ENCODE results near the gene MGLL. TPM values are rescaled to one million over a fixed set of nuclear protein-coding genes. Genes with fewer than 3 reads are reported as not detected.
A peak's percentile ranks its signal among the peaks of the same experiment; 100 is the strongest.

Gene MGLL
- total and polyA plus RNA-seq, 2 experiments from 2014 or later: 58.7 to 184 TPM

DNA sequence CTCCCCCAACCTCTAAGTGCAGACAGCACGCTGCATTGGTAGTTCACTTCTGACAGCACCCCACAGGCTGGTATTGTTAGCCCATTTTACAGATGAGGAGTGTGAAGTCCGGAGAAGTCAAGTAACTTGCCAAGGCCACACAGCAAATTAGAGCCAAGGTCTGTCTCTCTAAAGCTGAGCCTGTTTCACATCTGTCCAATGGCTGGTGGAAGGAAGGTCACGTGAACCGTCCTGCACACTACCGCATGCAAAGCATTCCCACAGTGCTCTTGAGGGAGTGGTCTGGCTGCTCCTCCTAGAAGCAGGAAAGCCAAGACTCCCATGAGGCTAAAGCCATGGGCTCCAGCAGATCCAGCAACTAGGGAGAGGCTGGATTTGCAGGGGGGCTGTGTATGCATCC is 50.0 kb downstream of the MGLL start:
- no peak overlapping the region for H2AFZ ChIP-seq
- in situ Hi-C loops (cut with MboI): no loop called here
- no peak overlapping the region for H3K9ac ChIP-seq
- H3K4me2 ChIP-seq (ENCODE audit: unreplicated experiment): no peak overlapping the region
- peaks cover 45% of the 10 kb centered on the region for H3K4me1 ChIP-seq (ENCODE audit: insufficient read depth)
- TF ChIP-seq EZH2 (IDR thresholded peaks at IDR 0.05; ENCODE audit: insufficient read depth, poor library complexity, severe bottlenecking) (no peak), EZH2phosphoT487 (IDR thresholded peaks at IDR 0.05; ENCODE audit: insufficient read depth, low read depth) (no peak)
- no peaks in the 10 kb centered on the region for H3K27me3 ChIP-seq (replicated peaks; ENCODE audit: insufficient read depth)
- no peak overlapping the region for H3K4me3 ChIP-seq
- H3F3A ChIP-seq (ENCODE audit: insufficient read depth): peaks cover 40% of the 10 kb centered on the region
- WGBS, 2 experiments (ENCODE audit: low coverage in 1 of 2, low lambda C conversion rate in 2 of 2, missing lambda C conversion rate in 2 of 2): 97 to 98% methylated on average over 5 of the region's 5 CpGs
- no peaks in the 10 kb centered on the region for H4K20me1 ChIP-seq (ENCODE audit: insufficient read depth)
- peaks cover 5% of the 10 kb centered on the region; the same call in 1 of the 2 replicates for H3K36me3 ChIP-seq (ENCODE audit: low read depth)
- no peak for DNase-seq
- no peaks in the 10 kb centered on the region for H3K9me2 ChIP-seq (ENCODE audit: insufficient read depth)
- peaks cover 75% of the 10 kb centered on the region for H3K79me2 ChIP-seq (ENCODE audit: insufficient read depth)
- no peak overlapping the region for H3K27ac ChIP-seq
- H3K9me3 ChIP-seq (ENCODE audit: low read depth): no peaks in the 10 kb centered on the region

- TF ChIP-seq EZH2phosphoT487 (IDR thresholded peaks at IDR 0.05; ENCODE audit: insufficient read depth, low read depth) (no peak), EZH2 (IDR thresholded peaks at IDR 0.05; ENCODE audit: insufficient read depth, poor library complexity, severe bottlenecking) (no peak)
- WGBS, 2 experiments (ENCODE audit: low coverage in 1 of 2, low lambda C conversion rate in 2 of 2, missing lambda C conversion rate in 2 of 2): 95 to 97% methylated on average over 7 of the region's 7 CpGs
- 0 out of 2 replicates have a peak, but pooled peaks cover 5% of the 10 kb centered on the region for H3K36me3 ChIP-seq (ENCODE audit: low read depth)
- peaks cover 43% of the 10 kb centered on the region for H3F3A ChIP-seq (ENCODE audit: insufficient read depth)
- DNase-seq: no peak
- H3K4me3 ChIP-seq: no peak overlapping the region
- no peaks in the 10 kb centered on the region for H3K9me2 ChIP-seq (ENCODE audit: insufficient read depth)
- peaks cover 75% of the 10 kb centered on the region for H3K79me2 ChIP-seq (ENCODE audit: insufficient read depth)
- no peaks in the 10 kb centered on the region for H4K20me1 ChIP-seq (ENCODE audit: insufficient read depth)
- no peaks in the 10 kb centered on the region for H3K27me3 ChIP-seq (replicated peaks; ENCODE audit: insufficient read depth)
- in situ Hi-C loops (cut with MboI): no loop called here
- H2AFZ ChIP-seq: no peak overlapping the region
- H3K9ac ChIP-seq: no peak overlapping the region
- no peaks in the 10 kb centered on the region for H3K9me3 ChIP-seq (ENCODE audit: low read depth)
- H3K27ac ChIP-seq: no peak overlapping the region
- H3K4me2 ChIP-seq (ENCODE audit: unreplicated experiment): no peak overlapping the region
- peaks cover 45% of the 10 kb centered on the region for H3K4me1 ChIP-seq (ENCODE audit: insufficient read depth)
Observed at GRCh38 chr3:127771746-127772145, 50.6 kb downstream of the MGLL start.

GRCh38 chr3:127770671-127771355 is 51.5 kb downstream of the MGLL start:
- Histone ChIP-seq H3F3A (ENCODE audit: insufficient read depth) (peaks cover 44% of the 10 kb centered on the region), H3K79me2 (ENCODE audit: insufficient read depth) (peaks cover 75% of the 10 kb centered on the region)
- no peak for TF ChIP-seq EZH2 (IDR thresholded peaks at IDR 0.05; ENCODE audit: insufficient read depth, poor library complexity, severe bottlenecking)
- no peak for TF ChIP-seq EZH2phosphoT487 (IDR thresholded peaks at IDR 0.05; ENCODE audit: insufficient read depth, low read depth)

GRCh38 chr3:127769284-127770081 is 52.8 kb downstream of the MGLL start:
- H4K20me1 ChIP-seq (ENCODE audit: insufficient read depth): no peaks in the 10 kb centered on the region
- H3K4me3 ChIP-seq: no peak overlapping the region
- peak overlapping the region; percentile 83 for H3K27ac ChIP-seq
- peaks cover 45% of the 10 kb centered on the region for H3F3A ChIP-seq (ENCODE audit: insufficient read depth)
- H3K9me2 ChIP-seq (ENCODE audit: insufficient read depth): no peaks in the 10 kb centered on the region
- no peaks in the 10 kb centered on the region for H3K9me3 ChIP-seq (ENCODE audit: low read depth)
- no peak for TF ChIP-seq EZH2phosphoT487 (IDR thresholded peaks at IDR 0.05; ENCODE audit: insufficient read depth, low read depth)
- TF ChIP-seq EZH2 (IDR thresholded peaks at IDR 0.05; ENCODE audit: insufficient read depth, poor library complexity, severe bottlenecking): no peak
- 97 to 99% methylated on average over 12 to 13 of the region's 13 CpGs for whole genome bisulfite sequencing, 2 experiments (ENCODE audit: low coverage in 1 of 2, low lambda C conversion rate in 2 of 2, missing lambda C conversion rate in 2 of 2)
- H3K27me3 ChIP-seq (replicated peaks; ENCODE audit: insufficient read depth): no peaks in the 10 kb centered on the region
- H3K9ac ChIP-seq: no peak overlapping the region
- H3K4me1 ChIP-seq (ENCODE audit: insufficient read depth): peaks cover 39% of the 10 kb centered on the region
- no peak for DNase-seq
- H3K36me3 ChIP-seq (ENCODE audit: low read depth): 0 out of 2 replicates have a peak, but pooled peaks cover 5% of the 10 kb centered on the region
- in situ Hi-C loops (cut with MboI): no loop called here
- no peak overlapping the region for H2AFZ ChIP-seq
- H3K4me2 ChIP-seq (ENCODE audit: unreplicated experiment): no peak overlapping the region
- peaks cover 72% of the 10 kb centered on the region for H3K79me2 ChIP-seq (ENCODE audit: insufficient read depth)

More at GRCh38 chr3:127770671-127771355, 51.5 kb downstream of the MGLL start:
- H3K27me3 ChIP-seq (replicated peaks; ENCODE audit: insufficient read depth): no peaks in the 10 kb centered on the region
- no peak overlapping the region for H2AFZ ChIP-seq
- H3K9me3 ChIP-seq (ENCODE audit: low read depth): no peaks in the 10 kb centered on the region
- H3K27ac ChIP-seq: no peak overlapping the region
- H3K36me3 ChIP-seq (ENCODE audit: low read depth): 0 out of 2 replicates have a peak, but pooled peaks cover 5% of the 10 kb centered on the region
- H3K9me2 ChIP-seq (ENCODE audit: insufficient read depth): no peaks in the 10 kb centered on the region
- DNase-seq: peak; percentile 28
- no peak overlapping the region for H3K4me3 ChIP-seq
- 99 to 100% methylated on average over 6 of the region's 6 CpGs for WGBS, 2 experiments (ENCODE audit: low coverage in 1 of 2, low lambda C conversion rate in 2 of 2, missing lambda C conversion rate in 2 of 2)
- peaks cover 39% of the 10 kb centered on the region for H3K4me1 ChIP-seq (ENCODE audit: insufficient read depth)
- in situ Hi-C loops (cut with MboI): no loop called here
- H3K4me2 ChIP-seq (ENCODE audit: unreplicated experiment): no peak overlapping the region
- no peaks in the 10 kb centered on the region for H4K20me1 ChIP-seq (ENCODE audit: insufficient read depth)
- H3K9ac ChIP-seq: no peak overlapping the region
